ENCODE measurements around the gene LPIN1. TPM values are rescaled to one million over a fixed set of nuclear protein-coding genes. Genes with fewer than 3 reads are reported as not detected.

Gene LPIN1
- total RNA-seq, 6 experiments from 2014 or later: 17.5 to 22.9 (median 20.7) TPM

GRCh38 chr2:11781602-11782001, 35.2 kb downstream of the LPIN1 start:
- Mint-ChIP-seq H3K36me3 (ENCODE audit: low read depth) (peaks cover 4% of the 10 kb centered on the region; the same call in 1 of the 2 replicates), H3K9me3 (no peaks in the 10 kb centered on the region), H3K27me3 (ENCODE audit: insufficient read depth) (no peaks in the 10 kb centered on the region), H3K27ac (no peak overlapping the region), H3K4me1 (ENCODE audit: low read depth) (peaks cover 24% of the 10 kb centered on the region), H3K4me3 (no peak overlapping the region)
- TF ChIP-seq, protein P1, sequence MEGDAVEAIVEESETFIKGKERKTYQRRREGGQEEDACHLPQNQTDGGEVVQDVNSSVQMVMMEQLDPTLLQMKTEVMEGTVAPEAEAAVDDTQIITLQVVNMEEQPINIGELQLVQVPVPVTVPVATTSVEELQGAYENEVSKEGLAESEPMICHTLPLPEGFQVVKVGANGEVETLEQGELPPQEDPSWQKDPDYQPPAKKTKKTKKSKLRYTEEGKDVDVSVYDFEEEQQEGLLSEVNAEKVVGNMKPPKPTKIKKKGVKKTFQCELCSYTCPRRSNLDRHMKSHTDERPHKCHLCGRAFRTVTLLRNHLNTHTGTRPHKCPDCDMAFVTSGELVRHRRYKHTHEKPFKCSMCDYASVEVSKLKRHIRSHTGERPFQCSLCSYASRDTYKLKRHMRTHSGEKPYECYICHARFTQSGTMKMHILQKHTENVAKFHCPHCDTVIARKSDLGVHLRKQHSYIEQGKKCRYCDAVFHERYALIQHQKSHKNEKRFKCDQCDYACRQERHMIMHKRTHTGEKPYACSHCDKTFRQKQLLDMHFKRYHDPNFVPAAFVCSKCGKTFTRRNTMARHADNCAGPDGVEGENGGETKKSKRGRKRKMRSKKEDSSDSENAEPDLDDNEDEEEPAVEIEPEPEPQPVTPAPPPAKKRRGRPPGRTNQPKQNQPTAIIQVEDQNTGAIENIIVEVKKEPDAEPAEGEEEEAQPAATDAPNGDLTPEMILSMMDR (IDR thresholded peaks at IDR 0.05): no peak
- DNase-seq: no peak

GRCh38 chr2:11784280-11784679, 37.8 kb downstream of the LPIN1 start:
- Mint-ChIP-seq H3K27ac (no peak overlapping the region), H3K9me3 (no peaks in the 10 kb centered on the region), H3K36me3 (ENCODE audit: low read depth) (peaks cover 18% of the 10 kb centered on the region), H3K27me3 (ENCODE audit: insufficient read depth) (no peaks in the 10 kb centered on the region; the same call in 1 of the 2 replicates), H3K4me1 (ENCODE audit: low read depth) (peaks cover 11% of the 10 kb centered on the region), H3K4me3 (no peak overlapping the region)
- TF ChIP-seq, protein P1 (IDR thresholded peaks at IDR 0.05): no peak
- DNase-seq: no peak

DNA sequence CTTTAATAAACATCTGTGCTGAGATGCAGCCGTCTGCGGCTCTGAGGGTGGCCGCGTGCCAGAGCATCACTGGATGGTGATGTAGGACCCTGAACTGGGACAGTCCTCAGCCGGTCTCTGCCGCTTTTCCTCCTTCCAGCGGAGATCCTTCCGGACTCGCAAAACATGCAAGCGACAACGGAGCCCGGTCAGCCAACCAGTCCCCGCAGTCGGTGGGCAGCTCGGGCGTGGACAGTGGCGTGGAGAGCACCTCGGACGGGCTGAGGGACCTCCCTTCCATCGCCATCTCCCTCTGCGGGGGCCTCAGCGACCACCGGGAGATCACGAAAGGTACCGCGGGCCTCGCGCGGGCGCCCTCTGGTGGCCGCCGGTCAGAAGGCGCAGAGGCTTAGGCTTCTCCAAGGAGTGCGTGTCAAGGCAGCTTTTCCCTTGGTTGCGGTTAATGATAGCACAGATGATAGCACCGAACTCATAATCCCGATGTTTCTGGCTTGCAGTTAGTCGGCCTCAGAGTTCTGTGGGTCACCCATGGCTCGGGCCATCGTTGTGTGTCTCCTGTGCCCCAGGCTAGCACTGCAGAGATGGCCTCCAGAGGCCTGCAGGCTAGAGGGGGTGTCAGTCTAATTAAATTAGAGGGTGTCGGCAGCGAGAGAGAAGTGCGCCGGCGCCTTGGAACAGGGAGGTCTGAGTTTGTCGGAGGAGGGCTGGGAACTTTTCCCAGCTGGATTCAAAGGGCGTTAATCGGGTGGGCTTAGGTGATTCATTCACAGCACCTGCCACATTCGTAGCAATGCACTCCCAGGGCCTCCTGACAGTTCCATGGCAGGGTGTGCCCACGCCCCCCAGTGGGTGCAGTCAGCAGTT, 38.5 kb downstream of the LPIN1 start:
- H3K4me3 Mint-ChIP-seq: peak overlapping the region; percentile 34; the same call in 1 of the 2 replicates
- H3K27ac Mint-ChIP-seq: peak overlapping the region; percentile 54
- H3K27me3 Mint-ChIP-seq (ENCODE audit: insufficient read depth): no peaks in the 10 kb centered on the region; the same call in 1 of the 2 replicates
- H3K9me3 Mint-ChIP-seq: no peaks in the 10 kb centered on the region
- peak; percentile 67 for DNase-seq
- TF ChIP-seq, protein P1 (IDR thresholded peaks at IDR 0.05): peak; percentile 99
- H3K36me3 Mint-ChIP-seq (ENCODE audit: low read depth): peaks cover 21% of the 10 kb centered on the region
- peaks cover 8% of the 10 kb centered on the region for H3K4me1 Mint-ChIP-seq (ENCODE audit: low read depth)

GRCh38 chr2:11785611-11785940, 39.1 kb downstream of the LPIN1 start:
- H3K36me3 Mint-ChIP-seq (ENCODE audit: low read depth): peaks cover 27% of the 10 kb centered on the region

DNA sequence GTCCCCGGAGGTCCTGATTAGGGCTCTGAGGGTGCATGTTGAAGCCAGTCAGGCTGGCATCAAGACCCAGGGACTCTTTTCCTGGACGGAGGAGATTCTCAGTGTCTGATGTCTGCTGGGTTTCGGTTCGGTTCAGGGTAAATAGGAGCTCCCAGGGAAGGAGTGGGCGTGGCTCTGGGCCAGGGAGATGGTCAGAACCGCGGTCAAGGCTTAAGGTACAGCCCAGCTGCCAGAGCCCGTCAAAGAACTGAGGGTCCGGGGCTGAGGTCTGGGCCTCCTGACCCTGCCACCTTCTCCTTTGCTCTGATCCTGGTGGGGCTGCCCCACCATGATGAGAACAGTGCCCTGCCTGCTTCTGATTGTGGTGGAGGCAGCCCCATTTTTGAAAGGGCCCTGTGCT, 39.8 kb downstream of the LPIN1 start:
- Mint-ChIP-seq H3K4me1 (ENCODE audit: low read depth) (peaks cover 8% of the 10 kb centered on the region), H3K27ac (no peak overlapping the region), H3K9me3 (no peaks in the 10 kb centered on the region), H3K4me3 (no peak overlapping the region), H3K36me3 (ENCODE audit: low read depth) (peaks cover 33% of the 10 kb centered on the region), H3K27me3 (ENCODE audit: insufficient read depth) (no peaks in the 10 kb centered on the region; the same call in 1 of the 2 replicates)
- no peak for DNase-seq
- TF ChIP-seq, protein P1 (IDR thresholded peaks at IDR 0.05): no peak

More at GRCh38 chr2:11785611-11785940, 39.1 kb downstream of the LPIN1 start:
- Mint-ChIP-seq H3K9me3 (no peaks in the 10 kb centered on the region), H3K27me3 (ENCODE audit: insufficient read depth) (no peaks in the 10 kb centered on the region; the same call in 1 of the 2 replicates), H3K4me1 (ENCODE audit: low read depth) (peaks cover 8% of the 10 kb centered on the region), H3K27ac (no peak overlapping the region), H3K4me3 (no peak overlapping the region)
- TF ChIP-seq, protein P1 (IDR thresholded peaks at IDR 0.05): no peak
- no peak for DNase-seq
